Adrenal gland (tissue), 12 donors: ENCODE data around the gene IGSF1. TPM values are rescaled to one million over a fixed set of nuclear protein-coding genes. Genes with fewer than 3 reads are reported as not detected.
"Not testable (repeated sequence)": the region's sequence is repeated elsewhere in the genome, so short reads cannot be mapped to it uniquely, and the experiment has no call there.

Experiments used
- DNase-seq, 7 donors: peaks; one replicate each; pipeline ENCODE4 v3.0.0-alpha.2; 2019 to 2020
- H3K27ac ChIP-seq, 5 donors: fragments of 200-600 bp; sonication (generic) in 4 of 5; 1 replicate in 3 of 5; 2 replicates in 2 of 5; pipeline versions ENCODE4 v1.5.1 to v1.8.0; 2016 to 2020; ENCODE audit warnings: mild to moderate bottlenecking in 1 of 5
- H3K27me3 ChIP-seq: fragments of 200-600 bp; 2 replicates; pipeline ENCODE4 v1.8.0; 2021
- H3K36me3 ChIP-seq, 2 donors: fragments of 200-600 bp; replicated peaks in 1 of 2; 1 replicate in 1 of 2; 2 replicates in 1 of 2; pipeline versions ENCODE4 v1.5.1 to v1.8.0; 2018 to 2022
- H3K4me1 ChIP-seq, 2 donors: fragments of 200-600 bp; replicated peaks in 1 of 2; 1 replicate in 1 of 2; 2 replicates in 1 of 2; pipeline versions ENCODE4 v1.5.1 to v1.8.0; 2018 to 2021
- H3K4me3 ChIP-seq, 4 donors: fragments of 200-600 bp; sonication (generic) in 3 of 4; one replicate each; pipeline ENCODE4 v1.5.1; 2016 to 2018
- H3K9me3 ChIP-seq, 3 donors: fragments of 200-600 bp; sonication (generic) in 1 of 3; replicated peaks in 1 of 3; 1 replicate in 2 of 3; 2 replicates in 1 of 3; pipeline versions ENCODE4 v1.5.1 to v1.8.0; 2016 to 2021
- POLR2A ChIP-seq, 2 donors: fragments of 450-650 bp; IDR thresholded peaks; one replicate each; pipeline ENCODE4 v1.6.1; 2017; ENCODE audit warnings: antibody characterized with exemption in 2 of 2, mild to moderate bottlenecking in 2 of 2, moderate library complexity in 1 of 2
- WGBS, 4 donors: extraction: QIAGEN DNeasy Blood & Tissue Kit in 2 of 4; methylation state at CpG; one replicate each; pipeline versions ENCODE4 v1.1.5 to v1.1.7; 2013 to 2017; 5-methylcytosine and 5-hydroxymethylcytosine counted together
- intact Hi-C, 2 donors: fragments of 100-400 bp; cut with DNase I; formaldehyde crosslinking; loops; one replicate each; pipeline versions ENCODE4 v1.14.1 to v1.15.0; 2022 to 2023
- polyA plus RNA-seq, 3 donors: library from polyadenylated mRNA; stranded (reverse); fragments of 200-250 nt in 2 of 3; fragments of 350-450 nt in 1 of 3; fragmentation: Illumina TruSeq in 1 of 3; extraction: RNeasy Lipid Tissue Mini Kit (QIAGEN cat#74804) in 1 of 3; gene quantifications; one replicate each; pipeline ENCODE4 v1.2.3, GENCODE V29; 2013 to 2014
- total RNA-seq, 9 donors: library from RNA; depleted of rRNA in 4 of 9; stranded (reverse); fragments of >200 nt in 4 of 9; fragments of 120-200 nt in 1 of 9; fragmentation: NEBNext Ultra II Directional in 1 of 9; extraction: Animal tissue kit (Norgen Biotek cat#: 25700) in 1 of 9; gene quantifications; one replicate each; pipeline versions ENCODE4 v1.1.0 to v1.2.4, GENCODE V29; 2013 to 2023
- TF ChIP-seq, protein P1 (sequence below), 6 experiments: fragments of 450-650 bp in 4 of 6; fragments of 200-600 bp in 2 of 6; sonication (generic) in 1 of 6; IDR thresholded peaks; 1 replicate in 5 of 6; 2 replicates in 1 of 6; pipeline versions ENCODE4 v1.5.1 to v1.8.0; 2016 to 2021; ENCODE audit warnings: antibody characterized with exemption in 6 of 6, mild to moderate bottlenecking in 2 of 6, moderate library complexity in 1 of 6
- donor health status: healthy with polysubstance abuse.
- donor health status: Bipolar disorder and iron deficiency.
- donor health status: DM: yes; HTN: yes; CAD: no.
- donor health status: DM: no; HTN: no; CAD: no.
- donor health status: DM: no; HTN: no; CAD: no.
- donor health status: DM: yes; HTN: yes; CAD: no.

Gene IGSF1
- total and polyA plus RNA-seq, 12 donors, result 0.19 to 19.8 (median 2.5) TPM

DNA sequence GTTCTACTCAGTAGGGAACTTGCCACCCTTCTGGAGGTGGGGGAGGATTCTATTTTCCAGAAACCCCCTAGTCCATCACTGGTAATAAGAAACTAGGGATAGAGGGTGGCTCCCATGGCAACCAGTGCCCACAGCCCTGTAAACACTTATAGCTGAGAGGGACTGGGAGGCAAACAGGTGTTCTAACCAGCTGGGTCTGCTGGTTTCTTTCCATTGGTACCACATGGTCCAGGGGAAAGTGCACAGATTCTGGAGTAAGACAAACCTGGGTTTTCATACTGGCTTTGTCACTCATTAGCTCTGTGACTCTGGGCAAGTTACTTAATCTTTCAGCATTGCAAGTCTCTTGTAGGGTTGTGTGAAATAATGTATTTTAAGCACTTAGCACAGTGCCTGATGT, 26.9 kb downstream of the IGSF1 start:
- TF ChIP-seq, protein P1, sequence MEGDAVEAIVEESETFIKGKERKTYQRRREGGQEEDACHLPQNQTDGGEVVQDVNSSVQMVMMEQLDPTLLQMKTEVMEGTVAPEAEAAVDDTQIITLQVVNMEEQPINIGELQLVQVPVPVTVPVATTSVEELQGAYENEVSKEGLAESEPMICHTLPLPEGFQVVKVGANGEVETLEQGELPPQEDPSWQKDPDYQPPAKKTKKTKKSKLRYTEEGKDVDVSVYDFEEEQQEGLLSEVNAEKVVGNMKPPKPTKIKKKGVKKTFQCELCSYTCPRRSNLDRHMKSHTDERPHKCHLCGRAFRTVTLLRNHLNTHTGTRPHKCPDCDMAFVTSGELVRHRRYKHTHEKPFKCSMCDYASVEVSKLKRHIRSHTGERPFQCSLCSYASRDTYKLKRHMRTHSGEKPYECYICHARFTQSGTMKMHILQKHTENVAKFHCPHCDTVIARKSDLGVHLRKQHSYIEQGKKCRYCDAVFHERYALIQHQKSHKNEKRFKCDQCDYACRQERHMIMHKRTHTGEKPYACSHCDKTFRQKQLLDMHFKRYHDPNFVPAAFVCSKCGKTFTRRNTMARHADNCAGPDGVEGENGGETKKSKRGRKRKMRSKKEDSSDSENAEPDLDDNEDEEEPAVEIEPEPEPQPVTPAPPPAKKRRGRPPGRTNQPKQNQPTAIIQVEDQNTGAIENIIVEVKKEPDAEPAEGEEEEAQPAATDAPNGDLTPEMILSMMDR (IDR thresholded peaks at IDR 0.05), result no peak
- TF ChIP-seq POLR2A (IDR thresholded peaks at IDR 0.05), result no peak
- no peaks in the 10 kb centered on the region for H3K4me1 ChIP-seq
- H3K27ac ChIP-seq, result no peak overlapping the region
- no peaks in the 10 kb centered on the region for H3K36me3 ChIP-seq
- no peaks in the 10 kb centered on the region for H3K9me3 ChIP-seq
- intact Hi-C loops, result no loop called here
- peaks cover 3% of the 10 kb centered on the region for H3K27me3 ChIP-seq
- no peak for DNase-seq
- H3K4me3 ChIP-seq, result no peak overlapping the region

DNA sequence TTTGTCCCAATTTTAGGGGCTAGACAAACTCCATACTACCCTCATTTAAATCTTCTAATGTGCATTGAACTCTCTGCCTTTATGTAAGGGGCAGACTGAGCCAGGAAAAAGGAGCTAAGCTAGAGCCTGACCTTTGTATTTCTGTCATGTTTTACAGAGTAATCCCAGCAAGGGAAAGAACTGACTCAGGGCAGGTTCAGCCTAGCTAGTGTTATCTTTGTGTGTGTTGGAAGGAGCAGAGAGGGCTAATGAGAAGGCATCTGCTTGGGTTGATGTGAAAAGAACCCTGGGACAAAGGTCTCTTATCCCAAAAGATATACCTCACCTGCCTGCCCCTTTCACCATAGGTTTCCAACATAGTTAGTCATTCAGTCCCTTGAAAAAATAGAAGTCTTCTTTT, 31.7 kb downstream of the IGSF1 start:
- Histone ChIP-seq H3K9me3 (no peaks in the 10 kb centered on the region), H3K27ac (no peak overlapping the region), H3K4me1 (no peaks in the 10 kb centered on the region), H3K4me3 (no peak overlapping the region), H3K27me3 (peaks cover 13% of the 10 kb centered on the region), H3K36me3 (no peaks in the 10 kb centered on the region)
- TF ChIP-seq POLR2A (IDR thresholded peaks at IDR 0.05), result no peak
- TF ChIP-seq, protein P1 (IDR thresholded peaks at IDR 0.05), result no peak
- no peak for DNase-seq
- intact Hi-C loops, result no loop called here

DNA sequence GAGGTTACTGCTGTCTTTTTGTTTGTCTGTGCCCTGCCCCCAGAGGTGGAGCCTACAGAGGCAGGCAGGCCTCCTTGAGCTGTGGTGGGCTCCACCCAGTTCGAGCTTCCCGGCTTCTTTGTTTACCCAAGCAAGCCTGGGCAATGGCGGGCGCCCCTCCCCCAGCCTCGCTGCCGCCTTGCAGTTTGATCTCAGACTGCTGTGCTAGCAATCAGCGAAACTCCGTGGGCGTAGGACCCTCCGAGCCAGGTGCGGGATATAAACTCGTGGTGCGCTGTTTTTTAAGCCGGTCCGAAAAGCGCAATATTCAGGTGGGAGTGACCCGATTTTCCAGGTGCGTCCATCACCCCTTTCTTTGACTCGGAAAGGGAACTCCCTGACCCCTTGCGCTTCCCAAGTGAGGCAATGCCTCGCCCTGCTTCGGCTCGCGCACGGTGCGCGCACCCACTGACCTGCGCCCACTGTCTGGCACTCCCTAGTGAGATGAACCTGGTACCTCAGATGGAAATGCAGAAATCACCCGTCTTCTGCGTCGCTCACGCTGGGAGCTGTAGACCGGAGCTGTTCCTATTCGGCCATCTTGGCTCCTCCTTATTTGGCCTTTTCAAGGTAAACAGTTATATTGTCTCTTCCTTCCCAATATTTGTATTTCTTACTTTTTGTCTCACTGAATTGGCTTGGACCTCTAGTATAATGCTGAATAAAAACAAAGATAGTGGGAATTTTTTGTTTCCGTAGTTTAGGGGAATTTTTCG, 37.9 kb downstream of the IGSF1 start:
- DNase-seq, H3K27ac ChIP-seq, H3K27me3 ChIP-seq, H3K4me1 ChIP-seq, intact Hi-C loops, H3K4me3 ChIP-seq, H3K36me3 ChIP-seq, H3K9me3 ChIP-seq: not testable (repeated sequence)
- 71 to 92% (median 79%) methylated on average over 7 to 24 of the region's 36 CpGs for WGBS, 4 donors

DNA sequence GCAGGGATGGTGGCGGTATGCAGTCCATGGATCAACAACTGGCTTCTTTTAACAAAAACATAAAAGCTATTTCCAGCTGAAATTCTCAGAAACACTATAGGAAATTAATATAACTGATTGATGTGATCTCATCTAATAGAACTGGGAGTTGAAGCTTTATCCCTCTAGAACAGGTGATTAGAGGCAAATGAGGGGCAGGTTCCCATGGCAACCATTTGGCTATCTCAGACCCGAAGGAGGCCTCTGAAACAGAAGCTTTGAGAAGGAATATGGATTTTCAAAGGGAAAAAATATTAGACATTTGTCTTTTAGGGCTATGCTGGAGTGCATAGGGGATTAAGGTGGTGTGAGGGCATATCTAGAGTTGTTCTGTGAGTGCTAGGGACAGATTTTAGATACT, 50.0 kb downstream of the IGSF1 start:
- 63 to 75% (median 70%) methylated on average over 2 of the region's 2 CpGs for WGBS, 4 donors
- Histone ChIP-seq H3K27ac (no peak overlapping the region), H3K4me1 (no peaks in the 10 kb centered on the region)

More for the DNA sequence above, 50.0 kb downstream of the IGSF1 start:
- no peak for DNase-seq
- TF ChIP-seq, protein P1 (IDR thresholded peaks at IDR 0.05), result no peak
- no peak for TF ChIP-seq POLR2A (IDR thresholded peaks at IDR 0.05)
- Histone ChIP-seq H3K27me3 (no peaks in the 10 kb centered on the region), H3K9me3 (no peaks in the 10 kb centered on the region), H3K36me3 (no peaks in the 10 kb centered on the region), H3K4me3 (no peak overlapping the region)
- intact Hi-C loops, result no loop called here
